Astrocyte of the cerebellum (primary cell): ENCODE measurements around the gene ERRFI1.

Experiments used
- DNase-seq: peaks from one replicate; pipeline ENCODE4 v3.0.0-alpha.2; 2011; ENCODE audit warnings: low read depth
- H3K4me3 ChIP-seq: 2 replicates; pipeline ENCODE4 v1.5.1; 2011; ENCODE audit warnings: mild to moderate bottlenecking, low read depth, low read length, moderate library complexity
- in situ Hi-C: cut with HindIII; loops from 2 replicates; pipeline ENCODE4 v1.10.0; 2017; ENCODE audit warnings: low sequenced_read_pairs
- TF ChIP-seq, protein P1 (sequence below): IDR thresholded peaks from 2 replicates; pipeline ENCODE4 v1.5.1; 2012; ENCODE audit warnings: low read length, low read depth, moderate library complexity, mild to moderate bottlenecking; ENCODE audit errors: missing control alignments

Gene ERRFI1

DNA sequence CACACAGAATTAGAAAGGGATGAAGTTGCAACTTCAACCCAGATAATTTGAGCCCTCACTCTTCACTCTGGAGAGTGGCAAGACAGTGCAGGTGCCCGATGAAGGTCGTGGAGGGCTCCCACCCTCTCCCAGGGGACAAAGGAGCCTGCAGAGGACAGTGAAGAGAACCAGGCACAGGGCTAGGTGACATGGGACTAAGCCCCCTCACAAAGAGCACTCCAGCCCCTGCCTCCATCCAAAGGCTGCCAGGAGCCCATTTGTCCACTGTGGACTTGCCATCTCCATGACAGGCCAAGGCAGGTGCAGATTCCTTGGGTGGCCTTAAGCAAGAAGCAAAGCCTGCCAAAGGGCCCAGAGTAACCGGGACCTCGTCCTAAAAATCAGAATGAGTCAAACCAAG lies 15.1 kb downstream of the ERRFI1 start:
- no peak for DNase-seq
- no peak overlapping the region for H3K4me3 ChIP-seq
- in situ Hi-C loops: loop anchor here (25.0 kb wide), 1 partner anchor 99 kb away; no protein-coding TSS in a partner anchor
- TF ChIP-seq, protein P1, sequence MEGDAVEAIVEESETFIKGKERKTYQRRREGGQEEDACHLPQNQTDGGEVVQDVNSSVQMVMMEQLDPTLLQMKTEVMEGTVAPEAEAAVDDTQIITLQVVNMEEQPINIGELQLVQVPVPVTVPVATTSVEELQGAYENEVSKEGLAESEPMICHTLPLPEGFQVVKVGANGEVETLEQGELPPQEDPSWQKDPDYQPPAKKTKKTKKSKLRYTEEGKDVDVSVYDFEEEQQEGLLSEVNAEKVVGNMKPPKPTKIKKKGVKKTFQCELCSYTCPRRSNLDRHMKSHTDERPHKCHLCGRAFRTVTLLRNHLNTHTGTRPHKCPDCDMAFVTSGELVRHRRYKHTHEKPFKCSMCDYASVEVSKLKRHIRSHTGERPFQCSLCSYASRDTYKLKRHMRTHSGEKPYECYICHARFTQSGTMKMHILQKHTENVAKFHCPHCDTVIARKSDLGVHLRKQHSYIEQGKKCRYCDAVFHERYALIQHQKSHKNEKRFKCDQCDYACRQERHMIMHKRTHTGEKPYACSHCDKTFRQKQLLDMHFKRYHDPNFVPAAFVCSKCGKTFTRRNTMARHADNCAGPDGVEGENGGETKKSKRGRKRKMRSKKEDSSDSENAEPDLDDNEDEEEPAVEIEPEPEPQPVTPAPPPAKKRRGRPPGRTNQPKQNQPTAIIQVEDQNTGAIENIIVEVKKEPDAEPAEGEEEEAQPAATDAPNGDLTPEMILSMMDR: no peak

DNA sequence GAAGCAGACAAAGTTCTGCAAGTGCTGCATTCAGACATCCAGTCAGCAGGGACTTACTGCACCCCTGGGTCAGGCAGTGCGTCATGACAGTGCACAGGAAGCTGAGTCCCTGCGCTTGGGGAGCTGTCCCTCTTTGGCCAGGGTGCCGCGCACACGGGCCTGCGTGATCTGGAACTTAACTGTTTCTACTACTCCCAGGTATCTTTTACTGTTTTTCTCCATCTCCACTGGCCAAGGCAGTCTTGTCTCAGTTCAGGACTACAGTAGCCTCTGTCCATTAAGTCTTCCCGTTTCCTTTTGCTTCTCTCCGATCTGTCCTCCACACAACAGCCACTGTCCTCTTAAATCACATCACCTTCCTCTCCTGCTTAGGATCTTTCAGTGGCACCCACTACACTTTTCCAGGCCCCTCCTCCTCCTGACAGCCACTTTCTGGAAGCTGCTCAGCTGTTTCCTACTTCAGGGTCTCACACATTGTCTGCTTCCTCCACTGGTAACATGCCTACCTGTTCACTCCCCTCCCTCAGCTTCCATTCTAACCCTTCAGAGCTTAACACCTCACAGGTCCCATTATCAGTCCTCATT lies 15.9 kb downstream of the ERRFI1 start:
- no peak overlapping the region for H3K4me3 ChIP-seq
- TF ChIP-seq, protein P1: no peak
- in situ Hi-C loops: loop anchor here (25.0 kb wide), 1 partner anchor 98 kb away; no protein-coding TSS in a partner anchor
- no peak for DNase-seq

DNA sequence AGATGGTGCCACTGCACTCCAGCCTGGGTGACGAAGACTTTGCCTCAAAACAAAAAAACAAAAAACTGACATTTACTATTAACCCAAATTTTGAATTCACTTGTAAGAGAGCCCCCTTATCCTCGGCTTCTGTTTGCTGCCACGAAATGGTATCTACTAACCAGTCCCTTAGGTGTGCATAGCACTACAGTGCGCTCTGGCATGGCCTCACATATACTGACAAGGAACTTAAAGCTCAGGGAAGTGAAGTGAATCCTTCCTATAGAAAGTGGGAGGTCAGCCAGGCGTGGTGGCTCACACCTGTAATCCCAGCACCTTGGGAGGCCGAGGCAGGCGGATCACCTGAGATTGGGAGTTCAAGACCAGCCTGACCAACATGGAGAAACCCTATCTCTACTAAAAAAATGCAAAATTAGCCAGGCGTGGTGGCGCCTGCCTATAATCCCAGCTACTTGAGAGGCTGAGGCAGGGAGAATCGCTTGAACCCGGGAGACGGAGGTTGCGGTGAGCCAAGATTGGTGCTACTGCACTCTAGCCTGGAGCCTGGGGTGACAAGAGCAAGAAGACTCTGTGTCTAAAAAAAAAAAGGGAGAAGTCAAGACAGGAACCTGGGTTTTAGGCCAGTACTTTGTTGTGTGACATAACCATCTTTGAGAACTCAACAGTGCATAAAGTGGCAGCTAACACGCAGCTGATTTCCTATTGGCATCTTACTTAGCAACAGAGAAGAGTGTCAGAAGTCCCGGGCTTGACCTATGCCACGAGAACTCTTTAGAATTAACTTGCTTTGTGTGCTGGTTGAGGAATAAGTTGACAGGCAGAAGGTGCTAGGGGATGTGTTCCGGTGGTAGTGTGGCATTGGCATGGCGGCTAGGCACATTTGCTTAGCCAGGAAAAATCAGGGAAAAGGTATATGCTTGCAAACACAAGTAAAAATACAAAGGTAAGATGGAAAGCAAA lies 16.8 kb downstream of the ERRFI1 start:
- TF ChIP-seq, protein P1: no peak
- in situ Hi-C loops: loop anchor here (25.0 kb wide), 1 partner anchor 97 kb away; no protein-coding TSS in a partner anchor
- DNase-seq: no peak
- H3K4me3 ChIP-seq: no peak overlapping the region

DNA sequence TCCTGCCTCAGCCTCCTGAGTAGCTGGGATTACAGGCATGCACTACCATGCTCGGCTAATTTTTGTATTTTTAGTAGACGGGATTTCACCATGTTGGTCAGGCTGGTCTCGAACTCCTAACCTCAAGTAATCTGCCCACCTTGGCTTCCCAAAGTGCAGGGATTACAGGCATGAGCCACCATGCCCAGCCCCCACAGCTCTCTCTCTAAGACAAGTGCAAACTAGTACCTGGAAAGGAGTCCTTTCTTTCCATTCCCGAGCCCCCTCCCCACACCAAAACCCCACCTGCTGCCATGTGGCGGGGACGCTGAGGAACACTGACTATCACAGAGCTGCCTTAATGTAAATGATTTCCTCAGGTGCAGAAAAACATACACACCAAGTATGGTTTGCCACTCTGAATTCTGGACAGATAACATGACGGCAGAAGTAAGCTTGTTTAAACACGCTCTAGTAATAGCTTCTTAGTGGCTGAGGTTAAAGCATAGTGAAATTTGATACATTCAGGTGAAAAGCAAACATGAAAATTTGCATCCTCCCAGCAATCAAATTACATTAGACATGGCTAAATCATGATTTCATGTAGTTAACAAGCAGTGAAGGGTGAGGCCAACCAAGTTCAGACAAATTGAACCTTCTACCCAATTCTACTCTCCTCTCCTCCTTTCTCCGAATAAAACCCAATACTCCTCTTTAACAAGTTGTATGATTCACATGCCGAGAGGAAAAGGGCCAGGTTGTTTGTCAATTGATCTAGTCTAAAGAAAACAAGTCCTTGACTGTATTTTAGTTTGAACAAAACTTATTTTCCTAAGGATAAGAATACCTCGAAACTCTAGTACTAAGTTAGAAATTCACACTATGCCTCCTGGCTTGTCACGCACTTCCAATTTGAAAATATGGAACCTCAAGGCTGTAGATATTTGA lies 19.8 kb downstream of the ERRFI1 start:
- in situ Hi-C loops: loop anchor here (25.0 kb wide), 1 partner anchor 94 kb away; no protein-coding TSS in a partner anchor
- no peak overlapping the region for H3K4me3 ChIP-seq
- DNase-seq: no peak
- TF ChIP-seq, protein P1: no peak

DNA sequence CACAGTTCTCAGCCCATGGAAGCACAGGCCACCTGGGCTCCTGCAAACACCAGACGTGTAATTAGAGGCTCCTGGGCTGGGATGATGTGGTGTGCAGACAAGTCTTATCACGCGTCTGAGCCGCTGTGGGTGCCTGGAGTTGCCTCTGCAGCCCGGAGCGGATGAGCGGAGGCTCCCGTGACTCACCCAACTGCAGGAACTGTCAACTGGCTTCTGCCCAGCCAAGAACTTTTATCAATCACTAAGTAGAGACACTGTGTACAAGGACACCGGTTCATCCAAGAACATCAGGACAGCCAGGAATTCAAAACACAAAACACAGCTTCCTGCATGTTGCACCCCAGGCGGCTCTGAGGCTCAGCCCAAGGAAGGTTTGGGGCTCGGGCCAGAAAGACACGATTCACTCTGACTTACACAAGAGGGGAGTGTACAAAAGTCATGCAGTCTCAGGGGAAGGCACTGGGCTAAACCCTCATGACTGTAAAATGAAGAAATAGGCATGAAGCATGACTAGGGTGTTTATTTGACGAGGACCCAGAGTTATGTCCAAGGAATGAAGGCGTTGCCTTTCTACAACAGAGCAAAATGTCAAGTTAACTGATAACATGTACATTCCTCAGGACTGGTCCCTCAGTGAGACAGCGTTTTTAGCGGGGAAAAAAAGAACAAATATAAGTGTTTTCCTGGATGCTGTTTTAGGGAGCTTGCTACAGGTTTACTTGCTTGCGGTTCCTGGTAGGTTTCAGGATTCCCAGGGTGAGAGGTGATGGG lies 21.1 kb downstream of the ERRFI1 start:
- DNase-seq: peak; percentile 76
- no peak overlapping the region for H3K4me3 ChIP-seq
- in situ Hi-C loops: loop anchor here (25.0 kb wide), 1 partner anchor 93 kb away; no protein-coding TSS in a partner anchor
- TF ChIP-seq, protein P1: no peak
